Measurements from ENCODE around the gene ACOD1.
"Not testable (repeated sequence)": the region's sequence is repeated elsewhere in the genome, so short reads cannot be mapped to it uniquely, and the experiment has no call there.

The ACOD1 gene

GRCh38 chr13:76948149-76948548 lies at the start of gene ACOD1:
TSS of gene ACOD1 (plus strand) at chr13:76948511. CDS start at chr13:76948559, 48 bp downstream.
- no peak within 1 kb of the TSS for H3K27ac ChIP-seq (ENCODE audit: low read length)
- H3K4me1 ChIP-seq (ENCODE audit: insufficient read depth, low read length), result no peaks in the 10 kb centered on the region
- no peaks in the 10 kb centered on the region for H3K36me3 ChIP-seq (ENCODE audit: insufficient read depth, low read depth, low read length)
- H3K4me3 ChIP-seq (ENCODE audit: low read length), result no peak within 1 kb of the TSS
- no peaks in the 10 kb centered on the region; the same call in 1 of the 2 replicates for H3K27me3 ChIP-seq (ENCODE audit: insufficient read depth, low read length)
- H3K9me3 ChIP-seq (ENCODE audit: insufficient read depth, low read depth, low read length), result no peaks in the 10 kb centered on the region
- H3K9ac ChIP-seq (ENCODE audit: low read depth, low read length), result no peak within 1 kb of the TSS

GRCh38 chr13:76899066-76899465 lies 49.2 kb upstream of the ACOD1 start:
- H3K9ac ChIP-seq (ENCODE audit: low read depth, low read length); H3K27ac ChIP-seq (ENCODE audit: low read length); H3K4me3 ChIP-seq (ENCODE audit: low read length); H3K27me3 ChIP-seq (ENCODE audit: insufficient read depth, low read length); H3K36me3 ChIP-seq (ENCODE audit: insufficient read depth, low read depth, low read length); H3K9me3 ChIP-seq (ENCODE audit: insufficient read depth, low read depth, low read length); H3K4me1 ChIP-seq (ENCODE audit: insufficient read depth, low read length): not testable (repeated sequence)

GRCh38 chr13:76903544-76904162 lies 44.7 kb upstream of the ACOD1 start:
- peaks cover 9% of the 10 kb centered on the region; the same call in 1 of the 2 replicates for H3K9me3 ChIP-seq (ENCODE audit: insufficient read depth, low read depth, low read length)

GRCh38 chr13:76904507-76904906 lies 43.8 kb upstream of the ACOD1 start:
- H3K9me3 ChIP-seq (ENCODE audit: insufficient read depth, low read depth, low read length), result peaks cover 3% of the 10 kb centered on the region; the same call in 1 of the 2 replicates
- H3K9ac ChIP-seq (ENCODE audit: low read depth, low read length), result no peak overlapping the region
- H3K4me1 ChIP-seq (ENCODE audit: insufficient read depth, low read length), result no peaks in the 10 kb centered on the region
- no peaks in the 10 kb centered on the region for H3K36me3 ChIP-seq (ENCODE audit: insufficient read depth, low read depth, low read length)
- no peak overlapping the region for H3K4me3 ChIP-seq (ENCODE audit: low read length)
- H3K27ac ChIP-seq (ENCODE audit: low read length), result no peak overlapping the region
- H3K27me3 ChIP-seq (ENCODE audit: insufficient read depth, low read length), result no peaks in the 10 kb centered on the region

More at GRCh38 chr13:76903544-76904162, 44.7 kb upstream of the ACOD1 start:
- no peak overlapping the region for H3K4me3 ChIP-seq (ENCODE audit: low read length)
- H3K4me1 ChIP-seq (ENCODE audit: insufficient read depth, low read length), result no peaks in the 10 kb centered on the region
- H3K9ac ChIP-seq (ENCODE audit: low read depth, low read length), result no peak overlapping the region
- H3K27me3 ChIP-seq (ENCODE audit: insufficient read depth, low read length), result no peaks in the 10 kb centered on the region
- no peaks in the 10 kb centered on the region for H3K36me3 ChIP-seq (ENCODE audit: insufficient read depth, low read depth, low read length)
- no peak overlapping the region for H3K27ac ChIP-seq (ENCODE audit: low read length)

- Histone ChIP-seq H3K4me1 (ENCODE audit: insufficient read depth, low read length) (no peaks in the 10 kb centered on the region), H3K36me3 (ENCODE audit: insufficient read depth, low read depth, low read length) (no peaks in the 10 kb centered on the region), H3K9ac (ENCODE audit: low read depth, low read length) (no peak overlapping the region), H3K9me3 (ENCODE audit: insufficient read depth, low read depth, low read length) (no peaks in the 10 kb centered on the region), H3K4me3 (ENCODE audit: low read length) (no peak overlapping the region), H3K27ac (ENCODE audit: low read length) (no peak overlapping the region), H3K27me3 (ENCODE audit: insufficient read depth, low read length) (no peaks in the 10 kb centered on the region)
Measured at GRCh38 chr13:76912476-76912875, 35.8 kb upstream of the ACOD1 start.

- Histone ChIP-seq H3K9ac (ENCODE audit: low read depth, low read length) (no peak overlapping the region), H3K27me3 (ENCODE audit: insufficient read depth, low read length) (no peaks in the 10 kb centered on the region), H3K4me3 (ENCODE audit: low read length) (no peak overlapping the region), H3K27ac (ENCODE audit: low read length) (no peak overlapping the region), H3K9me3 (ENCODE audit: insufficient read depth, low read depth, low read length) (no peaks in the 10 kb centered on the region), H3K4me1 (ENCODE audit: insufficient read depth, low read length) (no peaks in the 10 kb centered on the region), H3K36me3 (ENCODE audit: insufficient read depth, low read depth, low read length) (no peaks in the 10 kb centered on the region)
Measured at GRCh38 chr13:76913898-76914297, 34.4 kb upstream of the ACOD1 start.

- no peak overlapping the region for H3K9ac ChIP-seq (ENCODE audit: low read depth, low read length)
- H3K27me3 ChIP-seq (ENCODE audit: insufficient read depth, low read length), result no peaks in the 10 kb centered on the region
- H3K27ac ChIP-seq (ENCODE audit: low read length), result no peak overlapping the region
- no peaks in the 10 kb centered on the region for H3K4me1 ChIP-seq (ENCODE audit: insufficient read depth, low read length)
- H3K4me3 ChIP-seq (ENCODE audit: low read length), result no peak overlapping the region
- no peaks in the 10 kb centered on the region for H3K36me3 ChIP-seq (ENCODE audit: insufficient read depth, low read depth, low read length)
- H3K9me3 ChIP-seq (ENCODE audit: insufficient read depth, low read depth, low read length), result no peaks in the 10 kb centered on the region
Measured at GRCh38 chr13:76917095-76917494, 31.2 kb upstream of the ACOD1 start.

GRCh38 chr13:76917755-76918481 lies 30.4 kb upstream of the ACOD1 start:
- not testable (repeated sequence) for H3K27ac ChIP-seq (ENCODE audit: low read length); H3K27me3 ChIP-seq (ENCODE audit: insufficient read depth, low read length); H3K36me3 ChIP-seq (ENCODE audit: insufficient read depth, low read depth, low read length); H3K9me3 ChIP-seq (ENCODE audit: insufficient read depth, low read depth, low read length); H3K4me3 ChIP-seq (ENCODE audit: low read length); H3K9ac ChIP-seq (ENCODE audit: low read depth, low read length); H3K4me1 ChIP-seq (ENCODE audit: insufficient read depth, low read length)

- no peak overlapping the region for H3K9ac ChIP-seq (ENCODE audit: low read depth, low read length)
- H3K27ac ChIP-seq (ENCODE audit: low read length), result no peak overlapping the region
- H3K4me3 ChIP-seq (ENCODE audit: low read length), result no peak overlapping the region
- peaks cover 2% of the 10 kb centered on the region; the same call in 1 of the 2 replicates for H3K4me1 ChIP-seq (ENCODE audit: insufficient read depth, low read length)
- no peaks in the 10 kb centered on the region for H3K27me3 ChIP-seq (ENCODE audit: insufficient read depth, low read length)
- H3K9me3 ChIP-seq (ENCODE audit: insufficient read depth, low read depth, low read length), result no peaks in the 10 kb centered on the region
- no peaks in the 10 kb centered on the region for H3K36me3 ChIP-seq (ENCODE audit: insufficient read depth, low read depth, low read length)
Measured at GRCh38 chr13:76921516-76921915, 26.8 kb upstream of the ACOD1 start.

GRCh38 chr13:76925115-76925514 lies 23.2 kb upstream of the ACOD1 start:
- Histone ChIP-seq H3K4me3 (ENCODE audit: low read length) (no peak overlapping the region), H3K4me1 (ENCODE audit: insufficient read depth, low read length) (peaks cover 4% of the 10 kb centered on the region; the same call in 1 of the 2 replicates), H3K36me3 (ENCODE audit: insufficient read depth, low read depth, low read length) (no peaks in the 10 kb centered on the region), H3K27ac (ENCODE audit: low read length) (no peak overlapping the region), H3K9me3 (ENCODE audit: insufficient read depth, low read depth, low read length) (no peaks in the 10 kb centered on the region), H3K27me3 (ENCODE audit: insufficient read depth, low read length) (no peaks in the 10 kb centered on the region), H3K9ac (ENCODE audit: low read depth, low read length) (no peak overlapping the region)

- H3K36me3 ChIP-seq (ENCODE audit: insufficient read depth, low read depth, low read length), result no peaks in the 10 kb centered on the region
- no peak overlapping the region for H3K9ac ChIP-seq (ENCODE audit: low read depth, low read length)
- no peak overlapping the region for H3K4me3 ChIP-seq (ENCODE audit: low read length)
- H3K4me1 ChIP-seq (ENCODE audit: insufficient read depth, low read length), result peaks cover 4% of the 10 kb centered on the region; the same call in 1 of the 2 replicates
- no peaks in the 10 kb centered on the region for H3K27me3 ChIP-seq (ENCODE audit: insufficient read depth, low read length)
- H3K9me3 ChIP-seq (ENCODE audit: insufficient read depth, low read depth, low read length), result no peaks in the 10 kb centered on the region
- H3K27ac ChIP-seq (ENCODE audit: low read length), result no peak overlapping the region
Measured at GRCh38 chr13:76927955-76928354, 20.4 kb upstream of the ACOD1 start.

GRCh38 chr13:76928456-76928855 lies 19.9 kb upstream of the ACOD1 start:
- no peaks in the 10 kb centered on the region for H3K36me3 ChIP-seq (ENCODE audit: insufficient read depth, low read depth, low read length)
- H3K27me3 ChIP-seq (ENCODE audit: insufficient read depth, low read length), result no peaks in the 10 kb centered on the region
- H3K9ac ChIP-seq (ENCODE audit: low read depth, low read length), result no peak overlapping the region
- H3K4me3 ChIP-seq (ENCODE audit: low read length), result no peak overlapping the region
- peaks cover 4% of the 10 kb centered on the region; the same call in 1 of the 2 replicates for H3K4me1 ChIP-seq (ENCODE audit: insufficient read depth, low read length)
- no peak overlapping the region for H3K27ac ChIP-seq (ENCODE audit: low read length)
- no peaks in the 10 kb centered on the region for H3K9me3 ChIP-seq (ENCODE audit: insufficient read depth, low read depth, low read length)

Measured in iPS-20b (cell line).